Measurements from ENCODE around the gene SAYSD1.

The SAYSD1 gene

GRCh38 chr6:39144481-39145173 lies 29.6 kb upstream of the SAYSD1 start:
- TF ChIP-seq CTCF (IDR thresholded peaks at IDR 0.05), result no peak

GRCh38 chr6:39143238-39143930 lies 28.4 kb upstream of the SAYSD1 start:
- no peak for TF ChIP-seq CTCF (IDR thresholded peaks at IDR 0.05)

- TF ChIP-seq CTCF (IDR thresholded peaks at IDR 0.05), result no peak
These were observed 25.7 kb upstream of the SAYSD1 start for GRCh38 chr6:39140556-39141167.

- no peak for TF ChIP-seq CTCF (IDR thresholded peaks at IDR 0.05)
These were observed 22.3 kb upstream of the SAYSD1 start for GRCh38 chr6:39137245-39137644.

- no peak for TF ChIP-seq CTCF (IDR thresholded peaks at IDR 0.05)
These were observed 15.7 kb upstream of the SAYSD1 start for GRCh38 chr6:39130691-39131090.

- TF ChIP-seq CTCF (IDR thresholded peaks at IDR 0.05), result no peak
These were observed 13.8 kb upstream of the SAYSD1 start for GRCh38 chr6:39128832-39129231.

- TF ChIP-seq CTCF (IDR thresholded peaks at IDR 0.05), result no peak
These were observed 13.1 kb upstream of the SAYSD1 start for GRCh38 chr6:39128106-39128505.
